ENCODE measurements around the gene SMIM11.

Gene SMIM11

DNA sequence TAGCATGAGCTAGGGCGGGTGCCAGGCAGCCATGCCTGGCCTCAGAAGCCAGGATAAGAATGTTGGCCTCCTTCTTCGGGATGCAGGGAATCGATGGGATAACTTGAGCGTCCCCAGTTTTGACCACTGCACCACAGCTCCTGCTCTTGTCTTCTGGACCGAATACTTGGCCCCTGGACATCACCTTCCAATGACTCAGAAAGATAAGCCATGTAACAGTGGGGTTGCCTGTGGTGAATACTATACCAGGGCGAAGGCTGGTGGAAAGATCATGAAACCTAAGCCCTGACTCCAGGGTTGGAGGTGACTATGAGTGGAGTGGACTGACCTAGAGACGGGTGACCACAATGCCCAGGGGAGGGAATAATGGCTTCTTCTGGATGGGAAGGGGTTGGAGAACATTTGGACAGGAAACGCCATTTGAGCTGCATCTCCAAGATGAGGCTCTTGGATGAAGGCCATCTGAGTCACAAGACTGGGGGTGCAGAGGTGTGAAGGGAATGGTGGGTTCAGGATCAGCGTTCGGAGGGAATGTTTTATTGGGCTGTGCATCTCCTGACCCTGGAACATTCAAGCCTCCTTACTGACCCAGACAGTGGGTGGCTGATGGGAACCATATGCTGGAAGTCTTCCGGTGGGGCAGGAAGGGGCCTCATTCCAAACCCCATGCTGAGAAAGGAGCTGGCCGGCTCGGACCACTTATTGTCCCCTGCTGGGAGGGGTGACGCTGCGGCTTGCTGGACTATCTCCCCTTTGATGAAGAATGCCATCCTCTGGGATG, 30.0 kb upstream of the SMIM11 start:
- Mint-ChIP-seq H3K27me3 (no peaks in the 10 kb centered on the region), H3K27ac (no peak overlapping the region), H3K4me1 (no peaks in the 10 kb centered on the region), H3K9me3 (no peaks in the 10 kb centered on the region), H3K4me3 (no peak overlapping the region), H3K36me3 (no peaks in the 10 kb centered on the region)

GRCh38 chr21:34345892-34346291, 29.4 kb upstream of the SMIM11 start:
- Mint-ChIP-seq H3K27ac (no peak overlapping the region), H3K4me3 (no peak overlapping the region), H3K9me3 (no peaks in the 10 kb centered on the region), H3K4me1 (no peaks in the 10 kb centered on the region), H3K36me3 (no peaks in the 10 kb centered on the region), H3K27me3 (no peaks in the 10 kb centered on the region)

DNA sequence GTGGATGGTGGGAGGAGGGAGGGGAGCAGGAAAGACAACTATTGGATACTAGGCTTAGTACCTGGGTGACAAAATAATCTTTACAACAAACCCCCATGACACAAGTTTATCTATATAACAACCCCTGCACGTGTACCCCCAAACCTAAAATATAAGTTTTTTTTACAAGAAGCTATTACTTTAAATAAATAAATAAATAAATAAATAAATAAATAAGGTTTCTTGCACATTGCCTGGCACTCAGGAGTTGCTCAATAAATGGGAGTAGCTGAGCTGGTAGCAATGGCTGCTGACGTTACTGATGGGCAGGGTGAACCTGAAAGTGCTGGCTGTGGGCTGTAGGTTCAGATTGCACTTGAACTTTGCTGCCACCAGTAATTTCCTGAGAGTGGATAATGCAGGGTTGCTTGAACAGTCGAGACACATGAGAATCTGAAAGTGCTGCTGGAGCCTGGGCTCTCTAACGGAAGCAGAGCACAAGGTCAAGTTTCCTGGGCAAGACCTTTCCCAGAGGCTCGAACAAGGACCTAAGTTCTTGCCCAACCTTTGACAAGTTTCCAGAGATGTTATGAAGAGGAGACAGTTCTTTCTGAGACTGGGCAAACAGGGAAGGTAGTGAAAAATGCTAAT, 26.3 kb upstream of the SMIM11 start:
- Mint-ChIP-seq H3K36me3 (no peaks in the 10 kb centered on the region), H3K4me1 (no peaks in the 10 kb centered on the region), H3K27me3 (no peaks in the 10 kb centered on the region), H3K27ac (no peak overlapping the region), H3K4me3 (no peak overlapping the region), H3K9me3 (no peaks in the 10 kb centered on the region)

DNA sequence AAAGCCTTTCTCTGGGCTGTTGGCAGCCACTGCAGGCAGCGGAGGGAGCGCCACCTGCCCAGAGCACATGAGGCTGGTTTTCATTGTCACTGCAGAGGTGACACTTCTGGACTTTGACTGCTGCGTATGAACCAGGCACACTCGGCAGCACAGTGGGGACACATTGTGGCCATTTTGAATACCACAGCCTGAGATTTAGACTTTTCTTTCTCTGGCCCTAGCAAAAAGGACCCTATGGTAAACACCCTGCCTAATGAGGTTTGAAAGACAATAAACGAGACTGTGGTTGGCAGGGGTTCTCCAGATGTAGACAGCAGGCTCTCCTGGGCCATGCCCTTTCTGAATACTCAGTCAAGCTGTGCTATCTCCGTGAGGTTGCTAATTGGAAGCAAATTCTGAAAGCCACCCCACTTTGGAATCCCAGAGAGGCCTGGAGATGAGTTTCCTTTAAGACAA, 23.5 kb upstream of the SMIM11 start:
- Mint-ChIP-seq H3K36me3 (no peaks in the 10 kb centered on the region), H3K27me3 (peaks cover 9% of the 10 kb centered on the region), H3K9me3 (no peaks in the 10 kb centered on the region), H3K27ac (no peak overlapping the region), H3K4me3 (no peak overlapping the region), H3K4me1 (no peaks in the 10 kb centered on the region)

DNA sequence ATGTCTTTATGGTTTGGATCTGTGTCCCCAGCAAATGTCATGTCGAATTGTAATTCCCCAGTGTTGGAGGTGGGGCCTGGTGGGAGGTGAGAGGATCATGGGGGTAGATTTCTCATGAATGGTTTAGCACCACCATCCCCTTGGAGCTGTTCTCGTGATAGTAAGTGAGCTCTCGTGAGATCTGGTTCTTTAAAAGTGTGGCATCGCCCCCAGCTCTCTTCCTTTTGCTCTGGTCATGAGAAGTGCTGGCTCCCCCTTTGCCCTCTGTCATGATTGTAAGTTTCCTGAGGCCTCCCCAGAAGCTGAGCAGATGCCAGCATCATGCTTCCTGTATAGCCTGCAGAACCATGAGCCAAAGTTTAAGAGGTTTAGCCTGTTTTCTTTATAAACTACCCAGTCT, 22.8 kb upstream of the SMIM11 start:
- H3K27ac Mint-ChIP-seq, result no peak overlapping the region
- H3K27me3 Mint-ChIP-seq, result peaks cover 9% of the 10 kb centered on the region
- H3K4me1 Mint-ChIP-seq, result no peaks in the 10 kb centered on the region
- H3K36me3 Mint-ChIP-seq, result no peaks in the 10 kb centered on the region
- no peaks in the 10 kb centered on the region for H3K9me3 Mint-ChIP-seq
- no peak overlapping the region for H3K4me3 Mint-ChIP-seq

- no peaks in the 10 kb centered on the region for H3K9me3 Mint-ChIP-seq
- H3K36me3 Mint-ChIP-seq, result no peaks in the 10 kb centered on the region
- no peak overlapping the region for H3K27ac Mint-ChIP-seq
- peaks cover 9% of the 10 kb centered on the region for H3K27me3 Mint-ChIP-seq
- no peak overlapping the region for H3K4me3 Mint-ChIP-seq
- no peaks in the 10 kb centered on the region for H3K4me1 Mint-ChIP-seq
Observed at GRCh38 chr21:34353182-34353581, 22.1 kb upstream of the SMIM11 start.

GRCh38 chr21:34354836-34355235, 20.5 kb upstream of the SMIM11 start:
- H3K27me3 Mint-ChIP-seq, result peaks cover 13% of the 10 kb centered on the region
- H3K27ac Mint-ChIP-seq, result no peak overlapping the region
- H3K4me3 Mint-ChIP-seq, result no peak overlapping the region
- no peaks in the 10 kb centered on the region for H3K36me3 Mint-ChIP-seq
- H3K4me1 Mint-ChIP-seq, result no peaks in the 10 kb centered on the region
- H3K9me3 Mint-ChIP-seq, result no peaks in the 10 kb centered on the region

DNA sequence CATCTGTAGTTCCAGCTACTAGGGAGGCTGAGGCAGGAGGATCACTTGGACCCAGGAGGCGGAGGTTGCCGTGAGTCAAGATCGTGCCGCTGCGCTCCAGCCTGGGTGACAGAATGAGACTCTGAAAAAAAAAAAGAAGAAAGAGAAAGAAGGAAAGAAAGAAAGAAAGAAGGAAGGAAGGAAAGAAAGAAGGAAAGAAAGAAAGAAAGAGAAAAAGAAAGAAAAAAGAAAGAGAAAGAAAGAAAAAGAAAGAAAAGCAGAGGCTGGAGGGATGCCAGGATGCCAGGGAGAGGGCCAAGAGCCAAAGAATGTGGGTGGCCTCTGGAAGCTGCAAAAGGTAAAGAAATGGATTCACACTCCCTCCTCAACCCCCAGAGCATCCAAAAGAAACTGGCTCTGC, 19.7 kb upstream of the SMIM11 start:
- peaks cover 13% of the 10 kb centered on the region for H3K27me3 Mint-ChIP-seq
- H3K27ac Mint-ChIP-seq, result no peak overlapping the region
- no peaks in the 10 kb centered on the region for H3K9me3 Mint-ChIP-seq
- H3K36me3 Mint-ChIP-seq, result no peaks in the 10 kb centered on the region
- H3K4me3 Mint-ChIP-seq, result no peak overlapping the region
- no peaks in the 10 kb centered on the region for H3K4me1 Mint-ChIP-seq

- Mint-ChIP-seq H3K27me3 (peaks cover 16% of the 10 kb centered on the region), H3K4me1 (peaks cover 5% of the 10 kb centered on the region), H3K36me3 (no peaks in the 10 kb centered on the region), H3K4me3 (no peak overlapping the region), H3K27ac (no peak overlapping the region), H3K9me3 (no peaks in the 10 kb centered on the region)
Observed at GRCh38 chr21:34357889-34358288, 17.4 kb upstream of the SMIM11 start.

GRCh38 chr21:34358866-34359265, 16.4 kb upstream of the SMIM11 start:
- Mint-ChIP-seq H3K27ac (no peak overlapping the region), H3K4me3 (no peak overlapping the region), H3K36me3 (no peaks in the 10 kb centered on the region), H3K9me3 (no peaks in the 10 kb centered on the region), H3K27me3 (peaks cover 16% of the 10 kb centered on the region), H3K4me1 (peaks cover 5% of the 10 kb centered on the region)

DNA sequence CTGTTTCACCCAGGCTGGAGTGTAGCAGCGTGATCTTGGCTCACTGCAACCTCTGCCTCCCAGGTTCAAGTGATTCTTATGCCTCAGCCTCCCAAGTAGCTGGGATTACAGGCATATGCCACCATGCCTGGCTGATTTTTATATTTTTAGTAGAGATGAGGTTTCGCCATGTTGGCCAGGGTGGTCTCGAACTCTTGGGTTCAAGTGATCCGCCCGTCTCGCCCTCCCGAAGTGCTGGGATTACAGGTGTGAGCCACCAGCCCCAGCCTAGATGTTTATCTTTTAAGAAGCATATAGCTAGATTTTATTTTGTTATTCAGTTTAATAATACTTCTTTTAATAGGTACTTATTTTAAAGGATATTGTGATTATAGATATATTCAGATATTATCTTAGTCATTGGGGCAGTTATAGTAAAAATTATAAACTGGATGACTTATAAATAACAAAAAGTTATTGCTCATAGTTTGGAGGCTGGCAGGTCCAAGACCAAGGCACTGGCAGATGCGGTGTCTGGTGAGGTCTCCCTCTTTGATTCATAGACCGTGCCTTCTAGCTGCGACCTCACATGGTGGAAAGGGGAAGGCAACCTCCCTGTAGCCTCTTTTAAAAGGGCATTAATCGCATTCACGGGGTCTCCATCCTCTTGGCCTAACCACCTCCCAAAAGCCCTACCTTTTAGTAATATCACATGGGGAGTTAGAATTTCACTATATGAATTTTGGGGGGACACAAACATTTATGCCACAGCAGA, 14.6 kb upstream of the SMIM11 start:
- Mint-ChIP-seq H3K27ac (no peak overlapping the region), H3K4me1 (peaks cover 5% of the 10 kb centered on the region), H3K36me3 (no peaks in the 10 kb centered on the region), H3K27me3 (peaks cover 12% of the 10 kb centered on the region), H3K9me3 (no peaks in the 10 kb centered on the region), H3K4me3 (no peak overlapping the region)

- no peak overlapping the region for H3K27ac Mint-ChIP-seq
- peaks cover 5% of the 10 kb centered on the region for H3K4me1 Mint-ChIP-seq
- H3K4me3 Mint-ChIP-seq, result no peak overlapping the region
- peaks cover 7% of the 10 kb centered on the region for H3K27me3 Mint-ChIP-seq
- H3K36me3 Mint-ChIP-seq, result no peaks in the 10 kb centered on the region
- H3K9me3 Mint-ChIP-seq, result no peaks in the 10 kb centered on the region
Observed at GRCh38 chr21:34362136-34362444, 13.2 kb upstream of the SMIM11 start.

- no peak overlapping the region for H3K4me3 Mint-ChIP-seq
- H3K27me3 Mint-ChIP-seq, result peaks cover 7% of the 10 kb centered on the region
- H3K9me3 Mint-ChIP-seq, result no peaks in the 10 kb centered on the region
- no peak overlapping the region for H3K27ac Mint-ChIP-seq
- H3K4me1 Mint-ChIP-seq, result peaks cover 5% of the 10 kb centered on the region
- no peaks in the 10 kb centered on the region for H3K36me3 Mint-ChIP-seq
Observed at GRCh38 chr21:34362670-34363069, 12.6 kb upstream of the SMIM11 start.

GRCh38 chr21:34363733-34364132, 11.6 kb upstream of the SMIM11 start, which contains the start of gene KCNE2:
TSS of gene KCNE2 (plus strand) at chr21:34364006. CDS start at chr21:34370479, 6,473 bp downstream.
- Mint-ChIP-seq H3K27ac (no peak within 1 kb of the TSS), H3K27me3 (peaks cover 8% of the 10 kb centered on the region), H3K4me3 (no peak within 1 kb of the TSS), H3K4me1 (peaks cover 5% of the 10 kb centered on the region), H3K9me3 (no peaks in the 10 kb centered on the region), H3K36me3 (no peaks in the 10 kb centered on the region)

GRCh38 chr21:34364921-34365320, 10.4 kb upstream of the SMIM11 start:
- H3K27ac Mint-ChIP-seq, result no peak overlapping the region
- no peak overlapping the region for H3K4me3 Mint-ChIP-seq
- peaks cover 5% of the 10 kb centered on the region for H3K4me1 Mint-ChIP-seq
- peaks cover 8% of the 10 kb centered on the region for H3K27me3 Mint-ChIP-seq
- H3K9me3 Mint-ChIP-seq, result no peaks in the 10 kb centered on the region
- no peaks in the 10 kb centered on the region for H3K36me3 Mint-ChIP-seq

GRCh38 chr21:34365809-34366208, 9.5 kb upstream of the SMIM11 start:
- Mint-ChIP-seq H3K4me3 (no peak overlapping the region), H3K27me3 (peaks cover 8% of the 10 kb centered on the region), H3K4me1 (peaks cover 5% of the 10 kb centered on the region), H3K36me3 (no peaks in the 10 kb centered on the region), H3K27ac (no peak overlapping the region), H3K9me3 (no peaks in the 10 kb centered on the region)

Data from activated naive CD4-positive, alpha-beta T cell treated with anti-CD3 and anti-CD28 coated beads, Interleukin-2, amount 50 U/mL, for 24 hours (primary cell).